GM12878 (cell line): ENCODE results near the gene LYPLAL1.

Source experiments
- MYC ChIP-seq: IDR thresholded peaks from 2 replicates; pipeline ENCODE4 v1.6.1; 2011; ENCODE audit warnings: mild to moderate bottlenecking, low read length, moderate library complexity, inconsistent platforms; ENCODE audit not compliant: insufficient read depth, insufficient replicate concordance, insufficient read length, severe bottlenecking
- SMAD5 ChIP-seq: IDR thresholded peaks from 2 replicates; pipeline ENCODE4 v1.6.1; 2016; ENCODE audit warnings: antibody characterized with exemption, low read depth
- SMC3 ChIP-seq: IDR thresholded peaks from 2 replicates; pipeline ENCODE4 v1.6.1; 2011; ENCODE audit warnings: low read length, improper control_type of control experiment, borderline replicate concordance
- ZNF622 ChIP-seq: fragments of 450-650 bp; IDR thresholded peaks from 2 replicates; pipeline ENCODE4 v1.6.1; 2017; ENCODE audit warnings: mild to moderate bottlenecking, inconsistent platforms
- TF ChIP-seq, protein P1 (sequence below): IDR thresholded peaks from 2 replicates; pipeline ENCODE4 v1.6.1; 2012; ENCODE audit warnings: mild to moderate bottlenecking, low read depth, low read length
- TF ChIP-seq, protein P2 (sequence below), 3 experiments: IDR thresholded peaks in 2 of 3; conservative IDR thresholded peaks in 1 of 3; 2 replicates each; pipeline ENCODE4 v1.5.1; 2011; ENCODE audit warnings: low read depth in 3 of 3, low read length in 3 of 3, mild to moderate bottlenecking in 3 of 3, control low read depth in 2 of 3, moderate library complexity in 2 of 3, inconsistent platforms in 1 of 3, mixed read lengths in 1 of 3; ENCODE audit not compliant: control insufficient read depth in 2 of 3, insufficient read depth in 1 of 3; ENCODE audit errors: extremely low read depth in 1 of 3
- TF ChIP-seq, protein P3 (sequence below): fragments of 450-650 bp; IDR thresholded peaks from 2 replicates; pipeline ENCODE4 v1.6.1; 2018; ENCODE audit warnings: mild to moderate bottlenecking, low read depth, moderate library complexity; ENCODE audit not compliant: partially characterized antibody

DNA sequence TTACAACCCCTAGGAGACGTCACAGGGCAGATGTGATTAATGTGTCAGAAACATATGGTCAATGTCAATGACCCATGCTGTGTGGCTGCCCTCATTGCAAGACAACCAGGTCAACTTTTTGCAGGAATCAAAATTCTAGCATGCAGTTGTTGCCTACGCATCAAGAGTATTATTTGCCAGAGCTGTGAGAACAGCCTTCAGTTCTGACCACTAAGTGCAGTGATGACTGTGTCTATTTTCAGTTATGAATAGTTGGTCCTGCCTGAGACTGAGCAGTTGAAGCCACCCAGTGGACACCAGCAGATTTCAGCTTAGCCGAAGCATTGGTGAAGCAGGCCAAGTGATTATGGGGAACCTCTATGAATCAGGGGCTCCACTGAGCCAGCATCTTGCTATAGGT lies 47.3 kb downstream of the LYPLAL1 start:
- TF ChIP-seq, protein P1, sequence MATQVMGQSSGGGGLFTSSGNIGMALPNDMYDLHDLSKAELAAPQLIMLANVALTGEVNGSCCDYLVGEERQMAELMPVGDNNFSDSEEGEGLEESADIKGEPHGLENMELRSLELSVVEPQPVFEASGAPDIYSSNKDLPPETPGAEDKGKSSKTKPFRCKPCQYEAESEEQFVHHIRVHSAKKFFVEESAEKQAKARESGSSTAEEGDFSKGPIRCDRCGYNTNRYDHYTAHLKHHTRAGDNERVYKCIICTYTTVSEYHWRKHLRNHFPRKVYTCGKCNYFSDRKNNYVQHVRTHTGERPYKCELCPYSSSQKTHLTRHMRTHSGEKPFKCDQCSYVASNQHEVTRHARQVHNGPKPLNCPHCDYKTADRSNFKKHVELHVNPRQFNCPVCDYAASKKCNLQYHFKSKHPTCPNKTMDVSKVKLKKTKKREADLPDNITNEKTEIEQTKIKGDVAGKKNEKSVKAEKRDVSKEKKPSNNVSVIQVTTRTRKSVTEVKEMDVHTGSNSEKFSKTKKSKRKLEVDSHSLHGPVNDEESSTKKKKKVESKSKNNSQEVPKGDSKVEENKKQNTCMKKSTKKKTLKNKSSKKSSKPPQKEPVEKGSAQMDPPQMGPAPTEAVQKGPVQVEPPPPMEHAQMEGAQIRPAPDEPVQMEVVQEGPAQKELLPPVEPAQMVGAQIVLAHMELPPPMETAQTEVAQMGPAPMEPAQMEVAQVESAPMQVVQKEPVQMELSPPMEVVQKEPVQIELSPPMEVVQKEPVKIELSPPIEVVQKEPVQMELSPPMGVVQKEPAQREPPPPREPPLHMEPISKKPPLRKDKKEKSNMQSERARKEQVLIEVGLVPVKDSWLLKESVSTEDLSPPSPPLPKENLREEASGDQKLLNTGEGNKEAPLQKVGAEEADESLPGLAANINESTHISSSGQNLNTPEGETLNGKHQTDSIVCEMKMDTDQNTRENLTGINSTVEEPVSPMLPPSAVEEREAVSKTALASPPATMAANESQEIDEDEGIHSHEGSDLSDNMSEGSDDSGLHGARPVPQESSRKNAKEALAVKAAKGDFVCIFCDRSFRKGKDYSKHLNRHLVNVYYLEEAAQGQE, result no peak
- TF ChIP-seq SMC3 (peak; percentile 62; the same call in 1 of the 2 replicates), MYC (no peak), ZNF622 (no peak), SMAD5 (no peak)
- TF ChIP-seq, protein P2, sequence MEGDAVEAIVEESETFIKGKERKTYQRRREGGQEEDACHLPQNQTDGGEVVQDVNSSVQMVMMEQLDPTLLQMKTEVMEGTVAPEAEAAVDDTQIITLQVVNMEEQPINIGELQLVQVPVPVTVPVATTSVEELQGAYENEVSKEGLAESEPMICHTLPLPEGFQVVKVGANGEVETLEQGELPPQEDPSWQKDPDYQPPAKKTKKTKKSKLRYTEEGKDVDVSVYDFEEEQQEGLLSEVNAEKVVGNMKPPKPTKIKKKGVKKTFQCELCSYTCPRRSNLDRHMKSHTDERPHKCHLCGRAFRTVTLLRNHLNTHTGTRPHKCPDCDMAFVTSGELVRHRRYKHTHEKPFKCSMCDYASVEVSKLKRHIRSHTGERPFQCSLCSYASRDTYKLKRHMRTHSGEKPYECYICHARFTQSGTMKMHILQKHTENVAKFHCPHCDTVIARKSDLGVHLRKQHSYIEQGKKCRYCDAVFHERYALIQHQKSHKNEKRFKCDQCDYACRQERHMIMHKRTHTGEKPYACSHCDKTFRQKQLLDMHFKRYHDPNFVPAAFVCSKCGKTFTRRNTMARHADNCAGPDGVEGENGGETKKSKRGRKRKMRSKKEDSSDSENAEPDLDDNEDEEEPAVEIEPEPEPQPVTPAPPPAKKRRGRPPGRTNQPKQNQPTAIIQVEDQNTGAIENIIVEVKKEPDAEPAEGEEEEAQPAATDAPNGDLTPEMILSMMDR (IDR thresholded peaks at IDR 0.05 in 2 of 3, conservative IDR thresholded peaks at IDR 0.05 in 1 of 3; ENCODE audit: control insufficient read depth in 2 of 3, extremely low read depth in 1 of 3, insufficient read depth in 1 of 3, low read depth in 3 of 3, low read length in 3 of 3), result peak; percentile 42 to 55 (median 44); a peak in 4 of 6 replicates
- TF ChIP-seq, protein P3, sequence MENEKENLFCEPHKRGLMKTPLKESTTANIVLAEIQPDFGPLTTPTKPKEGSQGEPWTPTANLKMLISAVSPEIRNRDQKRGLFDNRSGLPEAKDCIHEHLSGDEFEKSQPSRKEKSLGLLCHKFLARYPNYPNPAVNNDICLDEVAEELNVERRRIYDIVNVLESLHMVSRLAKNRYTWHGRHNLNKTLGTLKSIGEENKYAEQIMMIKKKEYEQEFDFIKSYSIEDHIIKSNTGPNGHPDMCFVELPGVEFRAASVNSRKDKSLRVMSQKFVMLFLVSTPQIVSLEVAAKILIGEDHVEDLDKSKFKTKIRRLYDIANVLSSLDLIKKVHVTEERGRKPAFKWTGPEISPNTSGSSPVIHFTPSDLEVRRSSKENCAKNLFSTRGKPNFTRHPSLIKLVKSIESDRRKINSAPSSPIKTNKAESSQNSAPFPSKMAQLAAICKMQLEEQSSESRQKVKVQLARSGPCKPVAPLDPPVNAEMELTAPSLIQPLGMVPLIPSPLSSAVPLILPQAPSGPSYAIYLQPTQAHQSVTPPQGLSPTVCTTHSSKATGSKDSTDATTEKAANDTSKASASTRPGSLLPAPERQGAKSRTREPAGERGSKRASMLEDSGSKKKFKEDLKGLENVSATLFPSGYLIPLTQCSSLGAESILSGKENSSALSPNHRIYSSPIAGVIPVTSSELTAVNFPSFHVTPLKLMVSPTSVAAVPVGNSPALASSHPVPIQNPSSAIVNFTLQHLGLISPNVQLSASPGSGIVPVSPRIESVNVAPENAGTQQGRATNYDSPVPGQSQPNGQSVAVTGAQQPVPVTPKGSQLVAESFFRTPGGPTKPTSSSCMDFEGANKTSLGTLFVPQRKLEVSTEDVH, result no peak
